Measurements from ENCODE around the gene RSBN1.

DNA sequence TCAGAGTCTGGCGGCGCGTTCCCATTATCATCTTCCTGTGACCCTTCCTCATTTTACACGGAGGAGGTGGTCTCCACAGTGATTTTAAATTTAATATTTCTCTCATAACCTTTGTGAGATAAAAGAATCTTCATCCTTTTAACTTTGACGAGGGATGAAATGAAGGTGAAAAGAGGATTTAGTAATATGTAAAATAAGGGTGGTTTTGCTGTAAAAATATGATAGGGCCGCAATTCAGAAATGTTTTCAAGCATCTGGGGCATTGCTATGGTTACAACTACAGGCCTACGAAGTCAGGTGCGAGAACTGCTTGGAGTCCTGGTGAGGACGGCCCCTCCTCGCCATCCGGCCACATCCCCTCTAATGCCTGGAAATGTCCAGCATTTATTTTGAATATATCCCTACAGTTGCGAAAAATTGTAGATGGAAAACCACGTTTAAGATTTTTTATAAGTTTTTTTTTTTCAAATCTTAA, 422 bp upstream of the RSBN1 start:
- no peak for TF ChIP-seq SUZ12 (IDR thresholded peaks at IDR 0.05; ENCODE audit: extremely low read depth, insufficient read depth, insufficient read length)
- TF ChIP-seq YY1 (IDR thresholded peaks at IDR 0.05; ENCODE audit: insufficient read depth, insufficient read length) = no peak
- TF ChIP-seq ZNF274 (IDR thresholded peaks at IDR 0.05; ENCODE audit: low read depth, low read length) = no peak
